GM06990 (cell line): ENCODE results near the gene FXYD1.

Experiments used
- DNase-seq: peaks from one replicate; pipeline ENCODE4 v3.0.0-alpha.2; 2011; ENCODE audit not compliant: insufficient read length; ENCODE audit errors: extremely low read depth
- H3K27me3 ChIP-seq: replicated peaks from 2 replicates; pipeline ENCODE4 v1.6.0; 2011; ENCODE audit warnings: low read length; ENCODE audit not compliant: control insufficient read depth, insufficient read depth
- H3K36me3 ChIP-seq: 2 replicates; pipeline ENCODE4 v1.5.1; 2011; ENCODE audit warnings: low read length; ENCODE audit not compliant: control insufficient read depth, insufficient read depth
- H3K4me3 ChIP-seq: replicated peaks from 2 replicates; pipeline ENCODE4 v1.5.1; 2011; ENCODE audit warnings: low read depth, mild to moderate bottlenecking, control low read depth, low read length
- TF ChIP-seq, protein P1 (sequence below): IDR thresholded peaks from 2 replicates; pipeline ENCODE4 v1.5.1; 2011; ENCODE audit warnings: low read length, control low read depth, mild to moderate bottlenecking, inconsistent platforms; ENCODE audit not compliant: insufficient read depth, poor library complexity, severe bottlenecking

Gene FXYD1

DNA sequence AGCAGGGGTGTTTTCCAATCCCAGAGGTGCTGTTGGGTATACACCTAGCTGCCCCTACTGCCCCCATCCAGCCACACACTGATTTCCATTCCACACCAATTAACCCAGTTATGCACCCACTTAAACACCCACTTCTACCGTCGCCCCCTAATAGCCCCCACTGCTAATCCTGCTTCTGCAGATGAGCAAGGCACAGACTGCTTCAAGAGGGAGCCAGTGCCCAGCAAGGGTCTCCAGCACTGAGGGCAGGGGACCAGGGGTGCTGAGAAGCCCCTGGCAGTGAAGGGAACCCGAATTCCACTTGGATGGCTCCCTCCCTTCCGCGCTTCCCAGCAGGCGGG is 5.6 kb downstream of the FXYD1 start:
- Histone ChIP-seq H3K4me3 (no peak overlapping the region), H3K27me3 (no peaks in the 10 kb centered on the region; the same call in 1 of the 2 replicates), H3K36me3 (no peaks in the 10 kb centered on the region)
- no peak for DNase-seq
- TF ChIP-seq, protein P1, sequence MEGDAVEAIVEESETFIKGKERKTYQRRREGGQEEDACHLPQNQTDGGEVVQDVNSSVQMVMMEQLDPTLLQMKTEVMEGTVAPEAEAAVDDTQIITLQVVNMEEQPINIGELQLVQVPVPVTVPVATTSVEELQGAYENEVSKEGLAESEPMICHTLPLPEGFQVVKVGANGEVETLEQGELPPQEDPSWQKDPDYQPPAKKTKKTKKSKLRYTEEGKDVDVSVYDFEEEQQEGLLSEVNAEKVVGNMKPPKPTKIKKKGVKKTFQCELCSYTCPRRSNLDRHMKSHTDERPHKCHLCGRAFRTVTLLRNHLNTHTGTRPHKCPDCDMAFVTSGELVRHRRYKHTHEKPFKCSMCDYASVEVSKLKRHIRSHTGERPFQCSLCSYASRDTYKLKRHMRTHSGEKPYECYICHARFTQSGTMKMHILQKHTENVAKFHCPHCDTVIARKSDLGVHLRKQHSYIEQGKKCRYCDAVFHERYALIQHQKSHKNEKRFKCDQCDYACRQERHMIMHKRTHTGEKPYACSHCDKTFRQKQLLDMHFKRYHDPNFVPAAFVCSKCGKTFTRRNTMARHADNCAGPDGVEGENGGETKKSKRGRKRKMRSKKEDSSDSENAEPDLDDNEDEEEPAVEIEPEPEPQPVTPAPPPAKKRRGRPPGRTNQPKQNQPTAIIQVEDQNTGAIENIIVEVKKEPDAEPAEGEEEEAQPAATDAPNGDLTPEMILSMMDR, result no peak

DNA sequence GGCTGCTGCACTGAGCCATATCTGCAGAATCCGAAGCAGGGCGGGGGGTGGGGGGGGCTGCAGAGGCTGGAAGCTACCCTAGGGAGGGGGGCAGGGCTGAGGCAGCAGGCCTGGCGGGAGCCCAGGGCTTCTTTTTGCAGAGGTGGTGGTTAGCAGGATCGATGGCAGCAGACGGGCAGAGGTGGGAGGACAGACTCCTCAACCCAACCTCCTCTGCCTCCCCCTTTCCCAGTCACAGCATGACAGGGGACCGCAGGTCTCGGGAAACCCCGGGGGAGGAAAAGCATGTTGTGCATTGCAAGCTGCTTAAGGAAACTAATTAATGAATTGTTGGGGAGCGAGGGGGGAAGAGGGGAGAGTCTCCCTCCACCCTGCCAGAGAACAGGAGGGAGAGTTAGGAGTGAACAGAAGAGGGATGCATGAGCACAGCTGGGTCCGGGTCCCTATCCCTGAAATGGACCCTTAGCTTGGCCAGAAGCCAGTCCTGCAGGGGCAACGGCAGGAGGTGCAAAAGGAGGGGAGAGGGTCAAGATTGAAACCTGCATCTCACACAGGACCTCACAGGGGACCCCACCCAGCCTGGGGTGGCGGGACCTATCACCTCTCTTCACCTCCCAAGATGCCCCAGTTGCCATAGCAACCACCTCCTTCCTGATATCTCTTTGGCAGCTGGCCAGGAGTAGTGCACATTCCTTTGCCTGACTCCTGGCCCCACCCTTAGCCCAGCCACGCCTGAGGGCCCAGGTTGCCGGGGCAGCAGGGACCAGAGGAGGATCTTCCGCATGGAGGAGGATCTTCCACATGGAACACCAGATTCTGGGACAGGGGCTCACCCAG is 6.2 kb downstream of the FXYD1 start:
- H3K4me3 ChIP-seq, result no peak overlapping the region
- TF ChIP-seq, protein P1, result no peak
- H3K36me3 ChIP-seq, result no peaks in the 10 kb centered on the region
- DNase-seq, result no peak
- no peaks in the 10 kb centered on the region; the same call in 1 of the 2 replicates for H3K27me3 ChIP-seq

DNA sequence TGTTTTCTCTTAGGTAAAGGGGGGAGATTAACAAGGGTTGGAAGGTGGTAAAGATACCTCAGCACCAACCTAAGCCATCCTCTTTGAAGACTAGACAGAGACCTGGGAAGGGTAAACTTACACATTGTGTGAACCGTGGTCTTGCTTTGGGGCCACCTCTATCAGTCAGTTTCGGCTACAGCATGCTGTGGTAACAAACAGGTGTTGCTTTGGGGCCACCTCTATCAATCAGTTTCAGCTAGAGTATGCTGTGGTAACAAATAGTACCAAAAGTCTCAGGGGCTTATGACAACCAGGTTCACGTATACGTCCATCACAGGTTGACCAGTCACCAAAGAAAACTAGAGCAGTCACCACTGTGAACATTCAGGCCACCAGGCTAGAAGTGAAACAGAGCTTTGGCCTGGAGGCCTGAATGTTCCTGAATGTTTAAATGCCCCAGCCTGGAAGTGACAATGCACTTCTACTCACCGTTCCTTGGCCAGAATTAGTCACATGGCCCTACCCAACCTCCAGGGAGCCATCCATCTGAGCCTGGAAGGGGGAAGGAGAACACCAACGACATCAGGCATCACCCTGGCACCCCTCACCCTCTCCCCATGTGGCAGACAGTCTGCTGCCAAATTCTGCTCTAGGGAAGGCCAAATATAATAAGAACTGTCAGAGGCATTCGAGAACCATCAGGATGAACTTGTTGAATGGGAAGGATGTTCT is 8.3 kb downstream of the FXYD1 start:
- TF ChIP-seq, protein P1, result no peak
- no peak overlapping the region for H3K4me3 ChIP-seq
- H3K36me3 ChIP-seq, result no peaks in the 10 kb centered on the region

DNA sequence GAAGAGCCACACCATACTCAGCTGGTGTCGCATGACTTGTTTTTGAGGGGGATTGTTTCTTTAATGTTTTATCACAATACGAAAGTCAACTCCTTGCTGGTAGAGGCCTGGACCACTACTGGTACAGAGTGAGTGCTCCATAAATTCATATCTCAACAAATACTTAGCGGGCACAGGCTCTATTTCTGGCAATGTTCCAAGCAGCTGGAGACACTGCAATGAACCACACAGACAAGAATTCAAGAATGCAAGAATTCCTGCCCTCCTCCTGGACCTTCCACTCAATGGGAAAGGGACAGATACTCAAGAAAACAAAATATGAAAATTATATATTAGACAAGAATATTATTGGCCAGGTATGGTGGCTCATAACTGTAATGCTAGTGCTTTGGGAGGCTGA is 10.8 kb downstream of the FXYD1 start:
- TF ChIP-seq, protein P1, result no peak
- DNase-seq, result no peak

More for the DNA sequence above, 8.3 kb downstream of the FXYD1 start:
- no peaks in the 10 kb centered on the region; the same call in 1 of the 2 replicates for H3K27me3 ChIP-seq
- no peak for DNase-seq

DNA sequence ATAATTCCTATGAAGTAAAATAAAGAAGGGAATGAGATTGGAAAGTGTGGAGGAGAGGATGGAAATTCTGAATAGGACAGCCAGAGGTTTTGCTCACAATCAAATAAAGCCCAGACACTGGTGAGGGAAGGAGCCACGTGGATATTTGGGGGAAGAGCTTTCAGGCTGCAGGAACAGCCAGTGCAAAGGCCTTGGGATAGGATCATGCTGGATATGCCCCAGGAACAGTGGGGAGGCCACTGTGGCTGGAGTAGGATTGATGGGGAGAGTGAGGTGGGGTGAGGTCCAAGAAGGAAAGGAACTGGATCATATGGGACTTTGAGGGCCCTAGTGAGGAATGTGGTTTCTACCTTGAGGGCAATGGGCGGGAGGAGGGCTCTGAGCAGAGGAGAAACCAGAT is 11.8 kb downstream of the FXYD1 start:
- Histone ChIP-seq H3K4me3 (no peak overlapping the region), H3K36me3 (no peaks in the 10 kb centered on the region), H3K27me3 (no peaks in the 10 kb centered on the region)
- no peak for DNase-seq
- TF ChIP-seq, protein P1, result no peak

More for the DNA sequence above, 10.8 kb downstream of the FXYD1 start:
- Histone ChIP-seq H3K27me3 (no peaks in the 10 kb centered on the region), H3K36me3 (no peaks in the 10 kb centered on the region), H3K4me3 (no peak overlapping the region)
